ENCODE data around the gene NLGN1.
"Not testable (repeated sequence)": the region's sequence is repeated elsewhere in the genome, so short reads cannot be mapped to it uniquely, and the experiment has no call there.

Gene NLGN1

GRCh38 chr3:173430576-173430975 is 33.0 kb downstream of the NLGN1 start:
- no peak for DNase-seq (ENCODE audit: low spot score)

- no peak for DNase-seq (ENCODE audit: low spot score)
Measured at GRCh38 chr3:173439004-173439403, 41.5 kb downstream of the NLGN1 start.

- no peak for DNase-seq (ENCODE audit: low spot score)
Measured at GRCh38 chr3:173440514-173440913, 43.0 kb downstream of the NLGN1 start.

- DNase-seq (ENCODE audit: low spot score): not testable (repeated sequence)
Measured at GRCh38 chr3:173451561-173451960, 54.0 kb downstream of the NLGN1 start.

GRCh38 chr3:173463250-173463649 is 65.7 kb downstream of the NLGN1 start:
- no peak for DNase-seq (ENCODE audit: low spot score)

GRCh38 chr3:173465112-173465511 is 67.6 kb downstream of the NLGN1 start:
- no peak for DNase-seq (ENCODE audit: low spot score)

GRCh38 chr3:173465898-173466678 is 68.5 kb downstream of the NLGN1 start:
- DNase-seq (ENCODE audit: low spot score): no peak

- DNase-seq (ENCODE audit: low spot score): no peak
Measured at GRCh38 chr3:173467501-173467900, 70.0 kb downstream of the NLGN1 start.

- no peak for DNase-seq (ENCODE audit: low spot score)
Measured at GRCh38 chr3:173473237-173473636, 75.7 kb downstream of the NLGN1 start.

- no peak for DNase-seq (ENCODE audit: low spot score)
Measured at GRCh38 chr3:173479301-173479700, 81.8 kb downstream of the NLGN1 start.

- no peak for DNase-seq (ENCODE audit: low spot score)
Measured at GRCh38 chr3:173501931-173502489, 104.5 kb downstream of the NLGN1 start.

- no peak for DNase-seq (ENCODE audit: low spot score)
Measured at GRCh38 chr3:173502983-173503568, 105.5 kb downstream of the NLGN1 start.

GRCh38 chr3:173510565-173510964 is 113.0 kb downstream of the NLGN1 start:
- DNase-seq (ENCODE audit: low spot score): no peak

GRCh38 chr3:173513123-173513522 is 115.6 kb downstream of the NLGN1 start:
- DNase-seq (ENCODE audit: low spot score): no peak

GRCh38 chr3:173529062-173529711 is 131.6 kb downstream of the NLGN1 start:
- no peak for DNase-seq (ENCODE audit: low spot score)

GRCh38 chr3:173531602-173532001 is 134.1 kb downstream of the NLGN1 start:
- DNase-seq (ENCODE audit: low spot score): no peak

- no peak for DNase-seq (ENCODE audit: low spot score)
Measured at GRCh38 chr3:173538410-173538809, 140.9 kb downstream of the NLGN1 start.

- DNase-seq (ENCODE audit: low spot score): not testable (repeated sequence)
Measured at GRCh38 chr3:173545590-173545989, 148.0 kb downstream of the NLGN1 start.

GRCh38 chr3:173547070-173547469 is 149.5 kb downstream of the NLGN1 start:
- DNase-seq (ENCODE audit: low spot score): no peak

- no peak for DNase-seq (ENCODE audit: low spot score)
Measured at GRCh38 chr3:173548261-173548660, 150.7 kb downstream of the NLGN1 start.

GRCh38 chr3:173552526-173552925 is 155.0 kb downstream of the NLGN1 start:
- DNase-seq (ENCODE audit: low spot score): no peak

GRCh38 chr3:173553635-173554280 is 156.2 kb downstream of the NLGN1 start:
- DNase-seq (ENCODE audit: low spot score): no peak

All from CD4-positive, alpha-beta T cell treated with Interleukin-2 at 100 ng/mL for 4 hours (primary cell).